Sciatic nerve (tissue), 2 donors: ENCODE results near the gene ADAMTS13. TPM values are rescaled to one million over a fixed set of nuclear protein-coding genes. Genes with fewer than 3 reads are reported as not detected.

Experiments used
- ATAC-seq: fragments of 200-7000 bp; cut with Tn5 transposase; one replicate; pipeline ENCODE4 v1.9.1; 2020; ENCODE audit warnings: mild to moderate bottlenecking, moderate library complexity
- DNase-seq: peaks from one replicate; pipeline ENCODE4 v3.0.0-alpha.2; 2020; ENCODE audit warnings: low spot score
- intact Hi-C: fragments of 100-400 bp; cut with DNase I; formaldehyde crosslinking; loops from one replicate; pipeline ENCODE4 v1.14.2; 2022
- total RNA-seq: library from RNA; stranded (reverse); fragmentation: NEBNext Ultra II Directional; extraction: Animal tissue kit (Norgen Biotek cat#: 25700); gene quantifications from one replicate; pipeline ENCODE4 v1.2.1, GENCODE V29; 2021
- donor health status: DM: no; HTN: no; CAD: no.
- donor health status: DM: no; HTN: no; CAD: no.

The ADAMTS13 gene
- total RNA-seq, 1 donor from 2014 or later, result 4.6 TPM

DNA sequence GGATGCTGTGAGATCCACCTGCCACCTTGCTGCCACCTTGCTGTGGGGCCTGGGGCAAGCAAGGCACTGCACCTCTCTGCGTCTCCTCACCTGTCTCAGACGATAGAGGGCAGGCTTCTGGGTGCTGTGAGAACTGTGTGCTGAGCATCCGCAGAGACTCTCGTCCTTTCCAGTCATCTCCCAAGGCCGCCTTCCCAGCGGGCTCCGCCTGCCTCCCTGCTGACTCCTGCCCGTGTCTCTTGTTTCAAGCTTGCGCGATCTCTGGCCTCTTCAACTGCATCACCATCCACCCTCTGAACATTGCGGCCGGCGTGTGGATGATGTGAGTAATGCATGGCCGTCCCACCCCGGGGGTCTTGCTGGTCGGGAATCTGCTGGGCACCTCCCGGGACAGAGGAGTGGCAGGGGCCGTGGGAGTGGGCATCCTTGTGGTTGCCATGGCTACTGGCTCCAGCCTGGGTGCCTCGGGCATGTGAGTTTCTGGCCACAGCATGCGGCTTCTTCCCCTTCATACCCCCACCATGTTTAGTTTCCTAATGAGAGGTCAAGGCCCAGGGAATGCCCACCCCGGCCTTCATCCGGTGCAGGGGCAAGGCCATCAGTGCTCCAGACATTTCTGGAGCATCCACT lies 41.2 kb downstream of the ADAMTS13 start:
- intact Hi-C loops, result no loop called here
- DNase-seq (no peak), ATAC-seq (no peak)

GRCh38 chr9:133463864-133464615 lies 41.9 kb downstream of the ADAMTS13 start:
- ATAC-seq (no peak), DNase-seq (no peak)
- intact Hi-C loops, result no loop called here

GRCh38 chr9:133464638-133465037 lies 42.5 kb downstream of the ADAMTS13 start:
- intact Hi-C loops, result no loop called here
- no peak for DNase-seq
- no peak for ATAC-seq

DNA sequence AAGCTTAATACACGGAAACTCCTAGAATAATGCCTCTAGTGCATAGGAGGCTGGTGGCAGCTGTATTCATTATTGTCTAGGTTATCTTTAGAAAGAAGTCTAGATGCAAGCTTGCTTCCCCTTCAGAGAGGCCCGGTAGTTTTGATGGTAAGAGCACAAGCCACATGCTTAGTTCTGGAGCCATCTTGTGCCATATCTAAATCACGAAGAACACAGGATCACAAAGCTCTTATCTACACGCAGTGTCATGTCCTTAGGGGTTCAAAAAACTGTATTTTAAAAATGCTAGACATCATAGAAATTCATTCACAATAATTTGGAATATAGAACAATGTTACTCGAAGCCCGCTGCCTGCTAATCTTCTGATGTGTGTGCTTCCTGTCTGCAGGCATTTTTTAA lies 43.8 kb downstream of the ADAMTS13 start:
- no peak for DNase-seq
- intact Hi-C loops, result no loop called here
- no peak for ATAC-seq

- intact Hi-C loops, result no loop called here
- no peak for DNase-seq
- ATAC-seq, result no peak
These were observed 44.9 kb downstream of the ADAMTS13 start for GRCh38 chr9:133467101-133467500.

- no peak for DNase-seq
- ATAC-seq, result no peak
- intact Hi-C loops, result no loop called here
These were observed 46.2 kb downstream of the ADAMTS13 start for GRCh38 chr9:133468374-133468773.

DNA sequence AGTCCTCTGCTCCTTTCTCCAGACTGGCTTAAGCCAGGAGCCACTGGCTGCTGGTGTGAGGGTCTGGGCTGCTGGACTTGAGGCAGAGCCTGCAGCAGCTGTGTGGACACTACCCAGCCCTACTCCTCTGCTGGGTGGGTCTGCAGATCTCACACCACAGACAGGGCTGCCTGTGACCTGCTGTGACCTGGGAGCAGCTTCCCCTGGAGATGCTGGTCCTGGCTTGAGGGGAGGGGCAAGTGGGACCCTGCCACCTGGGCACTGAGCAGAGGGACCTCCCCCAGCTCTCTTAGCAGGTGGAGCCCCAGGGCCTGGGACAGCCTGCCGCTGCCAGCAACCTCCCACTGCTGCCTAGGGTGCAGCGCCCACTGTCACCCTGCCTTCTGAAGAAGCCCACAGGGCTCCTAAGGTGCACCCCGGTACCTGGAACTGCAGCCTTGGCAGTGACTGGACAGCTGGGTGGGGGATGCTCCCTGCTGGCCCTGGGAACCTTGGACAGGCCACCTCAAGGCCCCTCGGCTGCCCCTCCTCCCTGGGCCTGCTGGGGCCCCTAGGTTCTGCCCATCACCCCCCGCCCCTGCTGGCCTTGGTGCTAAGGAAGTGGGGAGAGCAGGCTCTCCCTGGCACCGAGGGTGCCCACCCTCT lies 46.7 kb downstream of the ADAMTS13 start:
- no peak for DNase-seq
- no peak for ATAC-seq
- intact Hi-C loops, result no loop called here

GRCh38 chr9:133470427-133470924 lies 48.3 kb downstream of the ADAMTS13 start:
- no peak for DNase-seq
- intact Hi-C loops, result no loop called here
- no peak for ATAC-seq

DNA sequence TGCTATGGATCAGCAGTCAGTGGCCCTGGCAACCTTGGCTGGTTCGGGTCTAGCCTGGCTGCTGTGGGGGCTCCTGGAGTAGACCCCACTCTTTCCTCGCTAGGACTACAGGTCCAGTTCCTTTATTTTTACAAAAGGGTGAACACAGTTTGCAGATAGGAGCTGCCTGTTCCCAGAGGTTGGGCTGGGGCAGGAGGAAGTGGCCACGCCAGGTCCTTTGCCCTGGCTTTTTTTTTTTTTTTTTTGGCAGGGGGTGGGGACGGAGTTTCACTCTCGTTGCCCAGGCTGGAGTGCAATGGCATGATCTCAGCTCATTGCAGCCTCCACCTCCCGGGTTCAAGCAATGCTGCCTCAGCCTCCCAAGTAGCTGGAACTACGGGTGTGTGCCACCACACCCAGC lies 48.8 kb downstream of the ADAMTS13 start:
- intact Hi-C loops, result no loop called here
- DNase-seq (no peak), ATAC-seq (no peak)

DNA sequence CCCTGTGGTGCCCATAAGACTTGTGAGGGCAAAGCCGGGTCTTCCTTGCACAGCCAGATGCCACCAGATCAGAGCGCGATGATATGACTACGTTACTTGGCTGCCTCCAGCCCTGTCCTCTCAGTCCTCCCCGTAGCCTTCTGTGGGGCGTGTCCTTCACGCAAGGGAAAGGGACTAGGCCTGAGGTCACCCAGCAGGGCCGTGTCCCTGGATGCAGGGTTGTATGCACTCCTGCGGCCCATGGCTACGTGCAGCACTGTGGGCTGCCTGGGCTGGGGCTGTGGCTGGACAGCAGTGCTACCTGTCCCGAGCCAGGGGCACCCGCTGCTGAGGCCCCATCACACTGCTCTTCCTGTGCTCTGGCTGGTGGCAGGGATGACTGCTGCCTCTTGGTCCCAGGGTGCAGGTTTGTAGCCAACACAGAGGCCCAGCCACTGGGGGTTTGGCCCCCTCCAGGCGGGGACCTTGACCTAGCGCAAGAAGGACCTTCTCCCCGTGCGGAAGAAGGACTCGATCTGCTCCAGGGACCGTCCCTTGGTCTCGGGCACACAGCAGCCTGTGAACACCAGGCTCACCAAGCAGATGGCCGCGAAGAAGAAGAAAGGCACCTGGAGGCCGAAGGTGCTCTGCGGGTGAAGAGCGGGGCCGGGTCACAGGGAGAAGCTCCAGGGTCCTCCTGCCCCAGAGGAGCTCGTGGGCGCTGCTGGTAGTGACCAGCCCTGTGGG lies 49.5 kb downstream of the ADAMTS13 start:
- DNase-seq, result no peak
- ATAC-seq, result no peak
- intact Hi-C loops, result no loop called here

GRCh38 chr9:133472277-133472645 lies 50.1 kb downstream of the ADAMTS13 start:
- intact Hi-C loops, result no loop called here
- ATAC-seq (no peak), DNase-seq (no peak)

DNA sequence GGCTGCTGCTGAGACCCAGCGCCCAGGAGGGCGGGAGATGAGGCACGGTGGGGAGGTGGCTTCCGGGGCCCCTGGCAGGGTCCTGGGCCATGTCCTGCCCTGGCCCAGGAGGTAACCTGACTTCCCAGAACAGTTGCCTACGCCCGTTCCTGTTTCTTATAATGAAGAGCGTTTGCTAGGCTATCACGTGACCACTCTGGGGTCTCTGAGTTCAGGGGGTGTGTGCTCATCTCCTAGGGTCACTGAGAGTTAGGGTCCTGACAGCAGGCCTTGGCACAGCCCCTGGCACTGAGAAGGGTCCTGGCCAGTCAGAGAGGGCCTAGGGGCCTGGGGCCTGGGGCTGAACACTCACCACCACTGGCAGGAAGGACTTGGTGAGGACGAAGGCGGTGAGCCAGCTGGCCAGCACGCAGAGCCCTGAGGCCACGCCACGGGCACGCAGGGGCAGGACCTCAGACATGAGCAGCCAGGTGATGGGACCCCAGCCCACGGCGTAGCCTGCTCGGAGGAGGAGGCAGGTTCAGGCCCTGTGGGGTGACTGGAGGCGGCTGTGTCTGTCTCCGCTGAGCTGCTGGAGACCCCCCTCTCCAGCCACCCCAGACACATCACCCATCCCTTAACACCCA lies 50.7 kb downstream of the ADAMTS13 start:
- intact Hi-C loops, result no loop called here
- no peak for DNase-seq
- no peak for ATAC-seq

DNA sequence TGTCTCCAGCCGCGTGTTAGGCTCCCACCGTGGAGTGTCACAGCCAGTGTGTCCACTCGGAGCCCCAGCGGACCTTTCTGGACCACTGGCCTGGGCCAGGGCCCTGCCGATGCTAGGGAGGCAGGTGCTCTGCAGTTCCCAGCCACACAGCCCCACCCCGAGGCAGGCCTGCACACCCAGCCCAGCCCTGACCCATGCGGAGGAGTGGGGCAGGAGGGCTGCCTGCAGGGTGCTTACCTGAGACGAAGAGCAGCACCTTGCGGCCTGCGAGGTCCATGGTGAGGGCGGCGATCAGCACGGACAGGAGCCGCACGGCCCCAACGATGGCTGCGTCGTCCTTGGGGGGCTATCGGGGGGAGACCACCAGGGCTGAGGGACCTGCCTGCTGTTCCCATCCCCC lies 51.6 kb downstream of the ADAMTS13 start:
- intact Hi-C loops, result no loop called here
- DNase-seq, result no peak
- no peak for ATAC-seq

DNA sequence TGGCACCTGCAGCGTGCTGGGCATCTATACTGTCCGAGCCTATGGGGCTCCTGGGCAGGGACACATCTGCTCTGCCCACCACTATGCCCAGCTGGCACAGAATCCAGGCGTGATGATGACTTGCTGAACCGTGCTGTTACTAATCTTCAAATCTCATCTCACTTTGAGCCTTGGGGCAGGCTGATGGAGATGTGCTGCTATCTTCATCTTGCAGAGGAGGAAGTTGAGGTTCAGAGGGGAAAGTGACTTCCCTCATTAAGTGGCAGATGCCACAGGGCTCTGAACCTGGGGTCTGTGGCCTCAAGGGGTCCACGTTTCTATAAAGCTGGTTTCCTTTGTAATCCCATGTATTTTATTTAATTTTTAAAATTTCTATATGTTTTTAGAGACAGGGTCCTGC lies 52.0 kb downstream of the ADAMTS13 start:
- ATAC-seq (no peak), DNase-seq (no peak)
- intact Hi-C loops, result no loop called here

DNA sequence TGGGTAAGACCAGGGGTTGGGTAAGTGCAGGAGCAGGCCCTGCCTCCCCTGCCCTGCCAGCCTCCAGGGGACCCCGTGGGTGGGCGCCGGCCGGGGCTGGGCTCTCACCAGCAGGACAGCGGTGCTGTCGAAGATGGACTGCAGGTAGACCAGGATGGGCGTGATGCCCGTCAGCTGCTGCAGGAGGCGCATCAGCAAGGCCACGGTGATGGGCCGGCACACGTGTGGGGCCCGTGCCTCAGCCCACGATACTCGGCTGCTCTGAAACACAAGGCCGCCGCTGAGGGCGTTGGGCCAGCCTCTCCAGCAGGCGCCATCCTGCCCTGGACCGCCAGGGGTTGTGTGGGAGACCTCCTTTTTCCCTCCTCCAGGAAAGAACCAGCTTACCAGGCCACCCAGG lies 52.7 kb downstream of the ADAMTS13 start:
- no peak for DNase-seq
- intact Hi-C loops, result no loop called here
- ATAC-seq, result no peak

DNA sequence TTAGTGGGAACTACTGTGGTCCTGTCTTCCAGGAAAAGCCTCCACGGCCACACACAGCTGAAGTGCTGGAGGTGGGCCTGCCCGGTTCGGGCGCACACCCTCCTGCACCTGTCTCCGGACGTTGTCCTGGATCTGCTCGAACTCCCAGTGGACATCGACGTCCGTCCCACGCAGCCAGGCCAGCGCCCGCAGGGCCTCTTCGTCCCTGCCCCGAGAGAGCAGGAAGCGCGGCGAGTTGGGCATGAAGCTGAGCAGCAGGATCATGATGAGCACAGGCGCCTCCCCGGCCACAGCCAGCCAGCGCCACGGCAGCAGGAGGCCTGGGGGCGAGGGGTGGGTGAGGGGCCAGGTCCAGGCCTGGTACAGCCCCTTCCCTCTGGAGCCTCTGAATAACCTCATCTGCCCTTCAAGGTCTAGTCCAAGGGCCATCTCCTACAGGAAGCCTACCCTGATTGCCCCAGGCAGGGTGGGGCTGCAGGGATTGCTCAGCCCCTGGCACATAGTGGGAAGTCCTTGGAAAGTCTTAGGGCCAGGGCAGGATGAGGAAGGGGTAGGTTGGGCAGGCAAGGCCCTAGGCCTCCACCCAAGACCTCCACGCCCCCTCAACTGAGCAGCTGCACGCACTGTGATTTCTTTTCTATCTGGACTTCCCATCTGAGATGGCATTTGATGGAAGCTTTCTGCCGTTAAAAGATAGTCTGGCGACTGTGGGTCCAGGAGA lies 53.3 kb downstream of the ADAMTS13 start:
- no peak for ATAC-seq
- no peak for DNase-seq
- intact Hi-C loops, result no loop called here

- DNase-seq (no peak), ATAC-seq (no peak)
- intact Hi-C loops, result no loop called here
These were observed 54.1 kb downstream of the ADAMTS13 start for GRCh38 chr9:133476036-133476931.

DNA sequence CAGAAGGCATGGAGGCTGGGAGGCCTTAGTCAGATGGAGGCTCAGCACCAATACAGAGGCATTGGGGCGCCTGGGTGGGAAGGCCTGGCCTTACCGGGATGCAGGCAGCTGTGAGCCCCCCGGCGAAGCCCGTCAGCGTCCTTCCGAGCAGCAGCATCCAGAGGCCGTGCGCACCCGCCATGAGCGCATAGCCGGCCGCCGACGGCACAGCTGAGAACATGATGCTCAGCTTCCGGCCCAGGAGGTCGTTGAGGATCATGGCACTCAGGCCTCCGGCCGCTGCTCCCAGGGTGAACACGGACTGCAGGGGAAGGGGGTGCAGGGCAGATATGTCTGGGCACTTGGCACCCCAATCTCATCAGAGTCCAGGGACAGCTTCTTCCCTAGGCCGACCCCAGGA lies 54.8 kb downstream of the ADAMTS13 start:
- DNase-seq (no peak), ATAC-seq (no peak)
- intact Hi-C loops, result no loop called here
